Measurements from ENCODE around the gene ULBP2.
"Not testable (repeated sequence)": the region's sequence is repeated elsewhere in the genome, so short reads cannot be mapped to it uniquely, and the experiment has no call there.

Gene ULBP2

GRCh38 chr6:149948616-149949015, 6.8 kb downstream of the ULBP2 start:
- in situ Hi-C loops (cut with HindIII; ENCODE audit: low sequenced_read_pairs), result no loop called here

- in situ Hi-C loops (cut with HindIII; ENCODE audit: low sequenced_read_pairs), result no loop called here
Measured at GRCh38 chr6:149950423-149950822, 8.6 kb downstream of the ULBP2 start.

- in situ Hi-C loops (cut with HindIII; ENCODE audit: low sequenced_read_pairs), result no loop called here
Measured at GRCh38 chr6:149951096-149951495, 9.3 kb downstream of the ULBP2 start.

GRCh38 chr6:149951626-149952025, 9.8 kb downstream of the ULBP2 start:
- in situ Hi-C loops (cut with HindIII; ENCODE audit: low sequenced_read_pairs), result no loop called here

- in situ Hi-C loops (cut with HindIII; ENCODE audit: low sequenced_read_pairs), result not testable (repeated sequence)
Measured at GRCh38 chr6:149953390-149953789, 11.6 kb downstream of the ULBP2 start.

GRCh38 chr6:149953934-149954327, 12.1 kb downstream of the ULBP2 start:
- in situ Hi-C loops (cut with HindIII; ENCODE audit: low sequenced_read_pairs), result not testable (repeated sequence)

GRCh38 chr6:149954328-149954983, 12.6 kb downstream of the ULBP2 start:
- in situ Hi-C loops (cut with HindIII; ENCODE audit: low sequenced_read_pairs), result not testable (repeated sequence)

- in situ Hi-C loops (cut with HindIII; ENCODE audit: low sequenced_read_pairs), result not testable (repeated sequence)
Measured at GRCh38 chr6:149954984-149955653, 13.3 kb downstream of the ULBP2 start.

GRCh38 chr6:149955654-149956317, 14.0 kb downstream of the ULBP2 start:
- in situ Hi-C loops (cut with HindIII; ENCODE audit: low sequenced_read_pairs), result not testable (repeated sequence)

GRCh38 chr6:149958124-149958523, 16.3 kb downstream of the ULBP2 start:
- in situ Hi-C loops (cut with HindIII; ENCODE audit: low sequenced_read_pairs), result not testable (repeated sequence)

- in situ Hi-C loops (cut with HindIII; ENCODE audit: low sequenced_read_pairs), result not testable (repeated sequence)
Measured at GRCh38 chr6:149959806-149960205, 18.0 kb downstream of the ULBP2 start.

GRCh38 chr6:149960488-149960887, 18.7 kb downstream of the ULBP2 start:
- in situ Hi-C loops (cut with HindIII; ENCODE audit: low sequenced_read_pairs), result no loop called here

- in situ Hi-C loops (cut with HindIII; ENCODE audit: low sequenced_read_pairs), result no loop called here
Measured at GRCh38 chr6:149961728-149962425, 20.1 kb downstream of the ULBP2 start.

GRCh38 chr6:149962461-149963211, 20.8 kb downstream of the ULBP2 start:
- in situ Hi-C loops (cut with HindIII; ENCODE audit: low sequenced_read_pairs), result no loop called here

GRCh38 chr6:149963212-149963461, 21.3 kb downstream of the ULBP2 start:
- in situ Hi-C loops (cut with HindIII; ENCODE audit: low sequenced_read_pairs), result no loop called here

GRCh38 chr6:149963462-149964307, 21.9 kb downstream of the ULBP2 start, which contains the start of gene ULBP1:
ULBP1 (plus strand) TSS chr6:149963943; CDS start chr6:149964050, 107 bp downstream.
- in situ Hi-C loops (cut with HindIII; ENCODE audit: low sequenced_read_pairs), result no loop called here

- in situ Hi-C loops (cut with HindIII; ENCODE audit: low sequenced_read_pairs), result no loop called here
Measured at GRCh38 chr6:149964308-149965193, 22.7 kb downstream of the ULBP2 start.

- in situ Hi-C loops (cut with HindIII; ENCODE audit: low sequenced_read_pairs), result no loop called here
Measured at GRCh38 chr6:149965194-149966020, 23.6 kb downstream of the ULBP2 start.
